HCT116 (cell line): ENCODE measurements around the gene DKK2. TPM values are rescaled to one million over a fixed set of nuclear protein-coding genes. Genes with fewer than 3 reads are reported as not detected.

Experiments used
- ATAC-seq: fragments of 200-7000 bp; cut with Tn5 transposase; 2 replicates; pipeline ENCODE4 v1.9.1; 2020; ENCODE audit warnings: mild to moderate bottlenecking, moderate library complexity
- BruUV-seq: library from RNA; stranded (reverse); fragments of 400-500 nt; replicated peaks from 2 replicates; lab custom pipeline; 2021; lab: Mats Ljungman, UMichigan
- CTCF ChIA-PET: fragments of 300-600 bp; sonication (Branson Sonifier 250); formaldehyde crosslinking; loops from one replicate; lab custom pipeline; 2021; ENCODE audit warnings: antibody characterized with exemption; lab: Charles Lee
- POLR2A ChIA-PET: fragments of 300-600, 350-600 bp; sonication (Branson Sonifier 250); formaldehyde crosslinking; loops from one replicate; lab custom pipeline; 2021; ENCODE audit warnings: antibody characterized with exemption; lab: Charles Lee
- RAD21 ChIA-PET, 2 experiments: fragments of 300-600 bp; sonication (Branson Sonifier 250); formaldehyde crosslinking; loops; one replicate each; lab custom pipeline; 2023; ENCODE audit warnings: low total read pairs in 2 of 2; ENCODE audit not compliant: uncharacterized antibody in 2 of 2, unreplicated experiment in 2 of 2, low non-redundant PET in 1 of 2; lab: Charles Lee
- DNase-seq: peaks from one replicate; pipeline ENCODE4 v3.0.0-alpha.2; 2010; ENCODE audit warnings: low read depth, low spot score
- H2AFZ ChIP-seq: fragments of 200-600 bp; shearing (Covaris generic), sonication (generic); 2 replicates; pipeline ENCODE4 v1.6.1; 2017; ENCODE audit warnings: low read depth, mixed run types, mixed read lengths, antibody characterized with exemption, low read length; ENCODE audit not compliant: poor library complexity, severe bottlenecking
- H3K27ac ChIP-seq: 2 replicates; pipeline ENCODE4 v1.5.1; 2012; ENCODE audit warnings: low read depth, low read length
- H3K27me3 ChIP-seq: fragments of 200-600 bp; sonication (generic); 2 replicates; pipeline ENCODE4 v1.6.1; 2016; ENCODE audit warnings: mixed run types, low read length, mixed read lengths; ENCODE audit not compliant: insufficient read depth
- H3K36me3 ChIP-seq, 2 experiments: fragments of 200-500 bp in 1 of 2; fragments of 200-600 bp in 1 of 2; sonication (Bioruptor generic) in 1 of 2; sonication (generic) in 1 of 2; 2 replicates each; pipeline versions ENCODE4 v1.5.1 to v1.6.1; 2014 to 2016; ENCODE audit warnings: low read length in 2 of 2, inconsistent platforms in 1 of 2, mixed read lengths in 1 of 2, mixed run types in 1 of 2; ENCODE audit not compliant: insufficient read depth in 2 of 2, control insufficient read depth in 1 of 2
- H3K4me1 ChIP-seq, 2 experiments: fragments of 200-600 bp in 1 of 2; sonication (generic) in 1 of 2; 2 replicates each; pipeline versions ENCODE4 v1.5.1 to v1.6.1; 2012 to 2017; ENCODE audit warnings: low read length in 2 of 2, inconsistent platforms in 1 of 2, mild to moderate bottlenecking in 1 of 2, mixed read lengths in 1 of 2, mixed run types in 1 of 2, moderate library complexity in 1 of 2; ENCODE audit not compliant: insufficient read depth in 2 of 2, control insufficient read depth in 1 of 2
- H3K4me2 ChIP-seq: fragments of 200-600 bp; sonication (generic); 2 replicates; pipeline ENCODE4 v1.6.1; 2017; ENCODE audit warnings: mixed run types, low read length, mixed read lengths
- H3K4me3 ChIP-seq, 2 experiments: fragments of 200-600 bp in 1 of 2; sonication (generic) in 1 of 2; replicated peaks in 1 of 2; 2 replicates each; pipeline ENCODE4 v1.5.1; 2011 to 2016; ENCODE audit warnings: low read length in 2 of 2, control low read depth in 1 of 2, low read depth in 1 of 2, mild to moderate bottlenecking in 1 of 2, mixed read lengths in 1 of 2, mixed run types in 1 of 2
- H3K79me2 ChIP-seq: fragments of 200-600 bp; sonication (generic); 2 replicates; pipeline ENCODE4 v1.6.1; 2017; ENCODE audit warnings: mild to moderate bottlenecking, mixed run types, low read length, moderate library complexity, mixed read lengths; ENCODE audit not compliant: insufficient read depth
- H3K9ac ChIP-seq: fragments of 200-600 bp; sonication (generic); 2 replicates; pipeline ENCODE4 v1.6.1; 2016; ENCODE audit warnings: low read length, mixed read lengths
- H3K9me2 ChIP-seq: fragments of 200-600 bp; sonication (generic), shearing (Covaris generic); 2 replicates; pipeline ENCODE4 v1.6.1; 2017; ENCODE audit warnings: mixed run types, mild to moderate bottlenecking, moderate library complexity; ENCODE audit not compliant: insufficient read depth
- H3K9me3 ChIP-seq, 2 experiments: fragments of 200-500 bp in 1 of 2; fragments of 200-600 bp in 1 of 2; sonication (Bioruptor generic) in 1 of 2; sonication (generic) in 1 of 2; 2 replicates each; pipeline ENCODE4 v1.6.1; 2014 to 2017; ENCODE audit warnings: low read length in 2 of 2, mixed read lengths in 2 of 2, inconsistent platforms in 1 of 2, low read depth in 1 of 2, mild to moderate bottlenecking in 1 of 2, mixed run types in 1 of 2, moderate library complexity in 1 of 2; ENCODE audit not compliant: control insufficient read depth in 1 of 2, insufficient read depth in 1 of 2
- H4K20me1 ChIP-seq: fragments of 200-600 bp; sonication (generic), shearing (Covaris generic); 2 replicates; pipeline ENCODE4 v1.6.1; 2017; ENCODE audit warnings: mixed run types, mild to moderate bottlenecking, moderate library complexity; ENCODE audit not compliant: insufficient read depth
- CBX3 ChIP-seq: IDR thresholded peaks from 2 replicates; pipeline ENCODE4 v1.6.1; 2012; ENCODE audit warnings: low read depth
- EGR1 ChIP-seq: IDR thresholded peaks from 2 replicates; pipeline ENCODE4 v1.6.1; 2012; ENCODE audit warnings: low read depth
- ELF1 ChIP-seq: IDR thresholded peaks from 2 replicates; pipeline ENCODE4 v1.6.1; 2012; ENCODE audit warnings: low read depth, borderline replicate concordance
- POLR2AphosphoS5 ChIP-seq: IDR thresholded peaks from 2 replicates; pipeline ENCODE4 v1.6.1; 2011; ENCODE audit warnings: mild to moderate bottlenecking, low read depth, low read length, moderate library complexity
- RAD21 ChIP-seq: IDR thresholded peaks from 2 replicates; pipeline ENCODE4 v1.6.1; 2012; ENCODE audit warnings: low read depth, mild to moderate bottlenecking
- SP1 ChIP-seq: IDR thresholded peaks from 2 replicates; pipeline ENCODE4 v1.6.1; 2012; ENCODE audit warnings: low read depth
- SRF ChIP-seq: IDR thresholded peaks from 2 replicates; pipeline ENCODE4 v1.6.1; 2012; ENCODE audit warnings: low read depth
- YY1 ChIP-seq: IDR thresholded peaks from 2 replicates; pipeline ENCODE4 v1.6.1; 2011; ENCODE audit warnings: low read length, low read depth, moderate library complexity, mild to moderate bottlenecking; ENCODE audit not compliant: insufficient replicate concordance; ENCODE audit errors: extremely low read depth
- ZBTB33 ChIP-seq: IDR thresholded peaks from 2 replicates; pipeline ENCODE4 v1.6.1; 2011; ENCODE audit warnings: mild to moderate bottlenecking, low read length, moderate library complexity; ENCODE audit not compliant: insufficient replicate concordance; ENCODE audit errors: extremely low read depth
- ZFX ChIP-seq: fragments of 450-650 bp; IDR thresholded peaks from 2 replicates; pipeline ENCODE4 v1.6.1; 2017
- intact Hi-C: fragments of 100-400 bp; cut with micrococcal nuclease; formaldehyde crosslinking; loops from 2 replicates; pipeline ENCODE4 v1.10.0; 2022
- total RNA-seq: library from RNA; stranded (reverse); gene quantifications from one replicate; pipeline ENCODE4 v1.2.1, GENCODE V29; 2021; ENCODE audit not compliant: unreplicated experiment

Gene DKK2
- total RNA-seq, 1 experiment from 2014 or later, result not detected

- TF ChIP-seq ZFX (no peak), EGR1 (no peak), SP1 (no peak), ZBTB33 (no peak), SRF (no peak), CBX3 (no peak), ELF1 (no peak), POLR2AphosphoS5 (no peak), RAD21 (no peak), YY1 (no peak)
- Histone ChIP-seq H3K4me2 (no peak overlapping the region), H3K9me3 (no peaks in the 10 kb centered on the region), H3K9ac (no peak overlapping the region), H3K36me3 (no peaks in the 10 kb centered on the region), H3K27me3 (no peaks in the 10 kb centered on the region), H4K20me1 (no peaks in the 10 kb centered on the region), H3K4me1 (no peaks in the 10 kb centered on the region), H3K27ac (no peak overlapping the region), H3K4me3 (no peak overlapping the region), H3K9me2 (no peaks in the 10 kb centered on the region), H3K79me2 (no peaks in the 10 kb centered on the region), H2AFZ (no peak overlapping the region)
- ATAC-seq (no peak), DNase-seq (no peak)
- RAD21 ChIA-PET, result no interaction called here
- CTCF ChIA-PET, result no interaction called here
- intact Hi-C loops, result no loop called here
- POLR2A ChIA-PET, result no interaction called here
- no TSS peak for BruUV-seq
These were observed 24.8 kb downstream of the DKK2 start for GRCh38 chr4:107011312-107011711.
